GM18867 (cell line): Measurements from ENCODE around the gene COL1A1.

Experiments
- ATAC-seq: cut with Tn5 transposase; IDR thresholded peaks from one replicate; pipeline ENCODE4 v1.9.1; 2021; ENCODE audit warnings: mild to moderate bottlenecking, moderate library complexity; ENCODE audit not compliant: unreplicated experiment

COL1A1 gene

GRCh38 chr17:50201276-50201854, at the start of gene COL1A1:
Gene COL1A1, minus strand, starts transcription at chr17:50201631. Its CDS starts 118 bp downstream, at chr17:50201513.
- ATAC-seq: no peak

GRCh38 chr17:50248255-50248654, 46.8 kb upstream of the COL1A1 start:
- no peak for ATAC-seq

- ATAC-seq: no peak
Measured at GRCh38 chr17:50244771-50245170, 43.3 kb upstream of the COL1A1 start.

GRCh38 chr17:50241431-50241830, 40.0 kb upstream of the COL1A1 start:
- no peak for ATAC-seq

- no peak for ATAC-seq
Measured at GRCh38 chr17:50240851-50241250, 39.4 kb upstream of the COL1A1 start.

- no peak for ATAC-seq
Measured at GRCh38 chr17:50239937-50240336, 38.5 kb upstream of the COL1A1 start.

- no peak for ATAC-seq
Measured at GRCh38 chr17:50238601-50239280, 37.3 kb upstream of the COL1A1 start.

GRCh38 chr17:50237901-50238300, 36.5 kb upstream of the COL1A1 start:
- no peak for ATAC-seq

- ATAC-seq: no peak
Measured at GRCh38 chr17:50234581-50234980, 33.1 kb upstream of the COL1A1 start.

- ATAC-seq: no peak
Measured at GRCh38 chr17:50225701-50226240, 24.3 kb upstream of the COL1A1 start.

- ATAC-seq: no peak
Measured at GRCh38 chr17:50222922-50223321, 21.5 kb upstream of the COL1A1 start.

- no peak for ATAC-seq
Measured at GRCh38 chr17:50221864-50222545, 20.6 kb upstream of the COL1A1 start.

GRCh38 chr17:50221266-50221863, 19.9 kb upstream of the COL1A1 start:
- no peak for ATAC-seq

- ATAC-seq: no peak
Measured at GRCh38 chr17:50220811-50221210, 19.4 kb upstream of the COL1A1 start.

- no peak for ATAC-seq
Measured at GRCh38 chr17:50219939-50220465, 18.6 kb upstream of the COL1A1 start.

GRCh38 chr17:50219342-50219741, 17.9 kb upstream of the COL1A1 start:
- no peak for ATAC-seq

GRCh38 chr17:50218771-50219315, 17.4 kb upstream of the COL1A1 start:
- ATAC-seq: no peak

- no peak for ATAC-seq
Measured at GRCh38 chr17:50218071-50218759, 16.8 kb upstream of the COL1A1 start.

- ATAC-seq: no peak
Measured at GRCh38 chr17:50217591-50217990, 16.2 kb upstream of the COL1A1 start.

- ATAC-seq: no peak
Measured at GRCh38 chr17:50214976-50215760, 13.7 kb upstream of the COL1A1 start.
